ENCODE measurements around the gene PCSK9.

PCSK9 gene

GRCh38 chr1:55049271-55049913, 10.0 kb downstream of the PCSK9 start:
- no peaks in the 10 kb centered on the region for H4K20me1 ChIP-seq (ENCODE audit: insufficient read depth, low read length)
- no peaks in the 10 kb centered on the region for H3K36me3 ChIP-seq (replicated peaks; ENCODE audit: low read depth, low read length)
- TF ChIP-seq CTCF (IDR thresholded peaks at IDR 0.05; ENCODE audit: low read depth, low read length) (no peak), EZH2phosphoT487 (IDR thresholded peaks at IDR 0.05; ENCODE audit: low read depth) (no peak)
- no peaks in the 10 kb centered on the region for H3K27me3 ChIP-seq (ENCODE audit: low read depth, low read length)
- no peaks in the 10 kb centered on the region for H3K79me2 ChIP-seq (ENCODE audit: low read length)
- H3K4me2 ChIP-seq (ENCODE audit: low read length): no peak overlapping the region
- H3K9ac ChIP-seq (ENCODE audit: low read length): no peak overlapping the region
- H3K4me1 ChIP-seq (ENCODE audit: low read length): no peaks in the 10 kb centered on the region
- H3K27ac ChIP-seq (ENCODE audit: low read length): no peak overlapping the region
- no peaks in the 10 kb centered on the region for H3K9me3 ChIP-seq (ENCODE audit: insufficient read depth, low read length)
- H2AFZ ChIP-seq (ENCODE audit: low read depth, low read length): no peak overlapping the region
- no peak overlapping the region for H3K4me3 ChIP-seq (ENCODE audit: low read length)

GRCh38 chr1:55049914-55050278, 10.5 kb downstream of the PCSK9 start:
- no peaks in the 10 kb centered on the region for H3K79me2 ChIP-seq (ENCODE audit: low read length)
- H3K4me2 ChIP-seq (ENCODE audit: low read length): no peak overlapping the region
- no peaks in the 10 kb centered on the region for H4K20me1 ChIP-seq (ENCODE audit: insufficient read depth, low read length)
- no peak overlapping the region for H3K4me3 ChIP-seq (ENCODE audit: low read length)
- H3K9ac ChIP-seq (ENCODE audit: low read length): no peak overlapping the region
- no peak for TF ChIP-seq CTCF (IDR thresholded peaks at IDR 0.05; ENCODE audit: low read depth, low read length)
- TF ChIP-seq EZH2phosphoT487 (IDR thresholded peaks at IDR 0.05; ENCODE audit: low read depth): no peak
- H3K27ac ChIP-seq (ENCODE audit: low read length): no peak overlapping the region
- H3K4me1 ChIP-seq (ENCODE audit: low read length): no peaks in the 10 kb centered on the region
- H3K9me3 ChIP-seq (ENCODE audit: insufficient read depth, low read length): no peaks in the 10 kb centered on the region
- H3K36me3 ChIP-seq (replicated peaks; ENCODE audit: low read depth, low read length): no peaks in the 10 kb centered on the region
- no peaks in the 10 kb centered on the region for H3K27me3 ChIP-seq (ENCODE audit: low read depth, low read length)
- no peak overlapping the region for H2AFZ ChIP-seq (ENCODE audit: low read depth, low read length)

GRCh38 chr1:55050283-55050682, 10.9 kb downstream of the PCSK9 start:
- TF ChIP-seq CTCF (IDR thresholded peaks at IDR 0.05; ENCODE audit: low read depth, low read length) (no peak), EZH2phosphoT487 (IDR thresholded peaks at IDR 0.05; ENCODE audit: low read depth) (no peak)
- Histone ChIP-seq H3K9me3 (ENCODE audit: insufficient read depth, low read length) (no peaks in the 10 kb centered on the region), H3K9ac (ENCODE audit: low read length) (no peak overlapping the region), H3K79me2 (ENCODE audit: low read length) (no peaks in the 10 kb centered on the region), H3K27me3 (ENCODE audit: low read depth, low read length) (no peaks in the 10 kb centered on the region), H3K27ac (ENCODE audit: low read length) (no peak overlapping the region), H3K4me2 (ENCODE audit: low read length) (no peak overlapping the region), H4K20me1 (ENCODE audit: insufficient read depth, low read length) (no peaks in the 10 kb centered on the region), H2AFZ (ENCODE audit: low read depth, low read length) (no peak overlapping the region), H3K4me3 (ENCODE audit: low read length) (no peak overlapping the region), H3K4me1 (ENCODE audit: low read length) (no peaks in the 10 kb centered on the region), H3K36me3 (replicated peaks; ENCODE audit: low read depth, low read length) (no peaks in the 10 kb centered on the region)

- H3K4me3 ChIP-seq (ENCODE audit: low read length): no peak overlapping the region
- no peaks in the 10 kb centered on the region for H3K27me3 ChIP-seq (ENCODE audit: low read depth, low read length)
- H3K4me1 ChIP-seq (ENCODE audit: low read length): no peaks in the 10 kb centered on the region
- no peak overlapping the region for H3K9ac ChIP-seq (ENCODE audit: low read length)
- no peak overlapping the region for H3K4me2 ChIP-seq (ENCODE audit: low read length)
- no peak overlapping the region for H2AFZ ChIP-seq (ENCODE audit: low read depth, low read length)
- no peaks in the 10 kb centered on the region for H4K20me1 ChIP-seq (ENCODE audit: insufficient read depth, low read length)
- H3K36me3 ChIP-seq (replicated peaks; ENCODE audit: low read depth, low read length): no peaks in the 10 kb centered on the region
- no peaks in the 10 kb centered on the region for H3K79me2 ChIP-seq (ENCODE audit: low read length)
- H3K27ac ChIP-seq (ENCODE audit: low read length): no peak overlapping the region
- H3K9me3 ChIP-seq (ENCODE audit: insufficient read depth, low read length): no peaks in the 10 kb centered on the region
- TF ChIP-seq CTCF (IDR thresholded peaks at IDR 0.05; ENCODE audit: low read depth, low read length) (no peak), EZH2phosphoT487 (IDR thresholded peaks at IDR 0.05; ENCODE audit: low read depth) (no peak)
Observed at GRCh38 chr1:55051169-55051568, 11.8 kb downstream of the PCSK9 start.

Data from OCI-LY3 (cell line).